IMR-90 (cell line): ENCODE data around the gene UGT1A1.

ENCODE experiments used
- CTCF ChIP-seq: conservative IDR thresholded peaks from 2 replicates; pipeline ENCODE4 v1.5.1; 2012; ENCODE audit warnings: mild to moderate bottlenecking, low read depth, low read length, improper control_type of control experiment
- ELK1 ChIP-seq: fragments of 150-350 bp; IDR thresholded peaks from 2 replicates; pipeline ENCODE4 v1.6.1; 2016; ENCODE audit warnings: low read depth, mild to moderate bottlenecking, low read length, moderate library complexity, borderline replicate concordance
- NFE2L2 ChIP-seq: fragments of 150-350 bp; IDR thresholded peaks from 2 replicates; pipeline ENCODE4 v1.6.1; 2016; ENCODE audit warnings: low read depth, mild to moderate bottlenecking, low read length
- POLR2A ChIP-seq: IDR thresholded peaks from 2 replicates; pipeline ENCODE4 v1.6.1; 2012; ENCODE audit warnings: mild to moderate bottlenecking, low read depth, low read length
- RAD21 ChIP-seq: IDR thresholded peaks from 2 replicates; pipeline ENCODE4 v1.6.1; 2012; ENCODE audit warnings: low read length, improper control_type of control experiment

- TF ChIP-seq POLR2A = no peak
- no peak for TF ChIP-seq CTCF
- no peak for TF ChIP-seq NFE2L2
- no peak for TF ChIP-seq ELK1
- no peak for TF ChIP-seq RAD21
Measured at GRCh38 chr2:233746475-233747282, 13.4 kb upstream of the UGT1A1 start.
